NCI-H128 (cell line): ENCODE measurements around the gene FAM131B.
"Not testable (repeated sequence)": the region's sequence is repeated elsewhere in the genome, so short reads cannot be mapped to it uniquely, and the experiment has no call there.

Experiments
- DNase-seq: peaks from one replicate; lab custom pipeline; 2025; ENCODE audit not compliant: unreplicated experiment; lab: John Stamatoyannopoulos, UW

Gene FAM131B

GRCh38 chr7:143362131-143363015 is at the start of gene FAM131B:
FAM131B (minus strand) TSS chr7:143362713; CDS start chr7:143362603, 110 bp downstream.
- DNase-seq, result no peak

- no peak for DNase-seq
Observed at GRCh38 chr7:143411976-143412708, 49.6 kb upstream of the FAM131B start.

- DNase-seq, result no peak
Observed at GRCh38 chr7:143410521-143411004, 48.0 kb upstream of the FAM131B start.

GRCh38 chr7:143408686-143409561 is 46.4 kb upstream of the FAM131B start, which contains the start of gene EPHA1:
EPHA1 (minus strand) TSS chr7:143408856; CDS start chr7:143408805, 51 bp downstream.
- no peak for DNase-seq

GRCh38 chr7:143408252-143408685 is 45.8 kb upstream of the FAM131B start:
- DNase-seq, result no peak

GRCh38 chr7:143407287-143408251 is 45.1 kb upstream of the FAM131B start:
- DNase-seq, result no peak

GRCh38 chr7:143406002-143406357 is 43.5 kb upstream of the FAM131B start:
- no peak for DNase-seq

- DNase-seq, result no peak
Observed at GRCh38 chr7:143405173-143406001, 42.9 kb upstream of the FAM131B start.

- not testable (repeated sequence) for DNase-seq
Observed at GRCh38 chr7:143402233-143402632, 39.7 kb upstream of the FAM131B start.

- no peak for DNase-seq
Observed at GRCh38 chr7:143401265-143401664, 38.8 kb upstream of the FAM131B start.

GRCh38 chr7:143399642-143400041 is 37.1 kb upstream of the FAM131B start:
- no peak for DNase-seq

- DNase-seq, result no peak
Observed at GRCh38 chr7:143399151-143399550, 36.6 kb upstream of the FAM131B start.

GRCh38 chr7:143398616-143399015 is 36.1 kb upstream of the FAM131B start:
- no peak for DNase-seq

GRCh38 chr7:143397710-143398530 is 35.4 kb upstream of the FAM131B start:
- DNase-seq, result no peak

GRCh38 chr7:143396625-143397556 is 34.4 kb upstream of the FAM131B start:
- no peak for DNase-seq

GRCh38 chr7:143396182-143396581 is 33.7 kb upstream of the FAM131B start:
- DNase-seq, result no peak
